ENCODE results near the gene SPATA32.

Gene SPATA32

DNA sequence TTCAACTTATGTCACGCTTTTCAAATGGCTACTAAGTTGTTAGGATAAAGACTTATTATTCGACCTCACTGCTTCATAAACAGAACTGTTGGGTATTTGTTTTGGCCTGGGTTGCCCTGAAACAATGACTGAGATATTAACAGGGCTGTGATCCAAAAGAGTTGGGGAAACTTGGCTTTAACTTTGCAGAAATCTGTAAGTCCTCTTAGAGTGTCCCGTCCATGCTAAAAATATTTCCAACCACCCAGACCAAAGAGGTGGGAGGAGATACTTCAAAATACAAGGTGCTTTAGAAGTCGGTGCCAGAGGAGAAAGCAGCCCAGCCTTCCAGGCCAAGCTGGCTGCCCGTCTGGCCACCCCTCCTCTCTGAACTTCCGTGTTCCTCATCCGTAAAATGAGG lies 16.1 kb upstream of the SPATA32 start:
- TF ChIP-seq CTCF (IDR thresholded peaks at IDR 0.05; ENCODE audit: low read depth, low read length): no peak
- H3K4me3 ChIP-seq (replicated peaks in 1 of 2; ENCODE audit: low read depth in 2 of 2, low read length in 2 of 2): no peak overlapping the region
- peak; percentile 65 to 93 for DNase-seq (ENCODE audit: low read depth in 2 of 2)

- DNase-seq (ENCODE audit: low read depth in 2 of 2): peak; percentile 96
- H3K4me3 ChIP-seq (replicated peaks in 1 of 2; ENCODE audit: low read depth in 2 of 2, low read length in 2 of 2): no peak overlapping the region
- TF ChIP-seq CTCF (IDR thresholded peaks at IDR 0.05; ENCODE audit: low read depth, low read length): peak; percentile 78
Observed at GRCh38 chr17:45277216-45277849, 15.4 kb upstream of the SPATA32 start.

GRCh38 chr17:45276031-45276430 lies 14.1 kb upstream of the SPATA32 start:
- peak in 1 of 2 donors; percentile 64 for DNase-seq (ENCODE audit: low read depth in 2 of 2)
- H3K4me3 ChIP-seq (replicated peaks in 1 of 2; ENCODE audit: low read depth in 2 of 2, low read length in 2 of 2): no peak overlapping the region
- no peak for TF ChIP-seq CTCF (IDR thresholded peaks at IDR 0.05; ENCODE audit: low read depth, low read length)

GRCh38 chr17:45274033-45274432 lies 12.1 kb upstream of the SPATA32 start:
- no peak overlapping the region for H3K4me3 ChIP-seq (replicated peaks in 1 of 2; ENCODE audit: low read depth in 2 of 2, low read length in 2 of 2)
- no peak for TF ChIP-seq CTCF (IDR thresholded peaks at IDR 0.05; ENCODE audit: low read depth, low read length)
- no peak for DNase-seq (ENCODE audit: low read depth in 2 of 2)

- no peak for DNase-seq (ENCODE audit: low read depth in 2 of 2)
- H3K4me3 ChIP-seq (replicated peaks in 1 of 2; ENCODE audit: low read depth in 2 of 2, low read length in 2 of 2): no peak overlapping the region
- no peak for TF ChIP-seq CTCF (IDR thresholded peaks at IDR 0.05; ENCODE audit: low read depth, low read length)
Observed at GRCh38 chr17:45273551-45273957, 11.7 kb upstream of the SPATA32 start.

GRCh38 chr17:45271603-45272002 lies 9.7 kb upstream of the SPATA32 start:
- TF ChIP-seq CTCF (IDR thresholded peaks at IDR 0.05; ENCODE audit: low read depth, low read length): no peak
- no peak for DNase-seq (ENCODE audit: low read depth in 2 of 2)
- no peak overlapping the region for H3K4me3 ChIP-seq (replicated peaks in 1 of 2; ENCODE audit: low read depth in 2 of 2, low read length in 2 of 2)
